ENCODE measurements around the gene PTPRE.

Gene PTPRE

GRCh38 chr10:127933271-127933670, 26.4 kb downstream of the PTPRE start:
- Histone ChIP-seq H3K4me3 (no peak overlapping the region), H3K27ac (no peak overlapping the region), H3K36me3 (no peaks in the 10 kb centered on the region), H3K4me1 (no peaks in the 10 kb centered on the region), H3K27me3 (peaks cover 0 to 4% of the 10 kb centered on the region in 2 donors), H3K9me3 (no peaks in the 10 kb centered on the region)
- no peak for DNase-seq
- TF ChIP-seq, protein P1, sequence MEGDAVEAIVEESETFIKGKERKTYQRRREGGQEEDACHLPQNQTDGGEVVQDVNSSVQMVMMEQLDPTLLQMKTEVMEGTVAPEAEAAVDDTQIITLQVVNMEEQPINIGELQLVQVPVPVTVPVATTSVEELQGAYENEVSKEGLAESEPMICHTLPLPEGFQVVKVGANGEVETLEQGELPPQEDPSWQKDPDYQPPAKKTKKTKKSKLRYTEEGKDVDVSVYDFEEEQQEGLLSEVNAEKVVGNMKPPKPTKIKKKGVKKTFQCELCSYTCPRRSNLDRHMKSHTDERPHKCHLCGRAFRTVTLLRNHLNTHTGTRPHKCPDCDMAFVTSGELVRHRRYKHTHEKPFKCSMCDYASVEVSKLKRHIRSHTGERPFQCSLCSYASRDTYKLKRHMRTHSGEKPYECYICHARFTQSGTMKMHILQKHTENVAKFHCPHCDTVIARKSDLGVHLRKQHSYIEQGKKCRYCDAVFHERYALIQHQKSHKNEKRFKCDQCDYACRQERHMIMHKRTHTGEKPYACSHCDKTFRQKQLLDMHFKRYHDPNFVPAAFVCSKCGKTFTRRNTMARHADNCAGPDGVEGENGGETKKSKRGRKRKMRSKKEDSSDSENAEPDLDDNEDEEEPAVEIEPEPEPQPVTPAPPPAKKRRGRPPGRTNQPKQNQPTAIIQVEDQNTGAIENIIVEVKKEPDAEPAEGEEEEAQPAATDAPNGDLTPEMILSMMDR (IDR thresholded peaks at IDR 0.05), result no peak
- intact Hi-C loops (cut with DNase I; ENCODE audit: low total_unique reads), result no loop called here

GRCh38 chr10:127934383-127934782, 27.5 kb downstream of the PTPRE start:
- DNase-seq, result no peak
- H3K4me1 ChIP-seq, result no peaks in the 10 kb centered on the region
- H3K27me3 ChIP-seq, result peaks cover 0 to 4% of the 10 kb centered on the region in 2 donors
- H3K27ac ChIP-seq, result no peak overlapping the region
- no peaks in the 10 kb centered on the region for H3K36me3 ChIP-seq
- TF ChIP-seq, protein P1 (IDR thresholded peaks at IDR 0.05), result no peak
- no peaks in the 10 kb centered on the region for H3K9me3 ChIP-seq
- H3K4me3 ChIP-seq, result no peak overlapping the region
- intact Hi-C loops (cut with DNase I; ENCODE audit: low total_unique reads), result no loop called here

- Histone ChIP-seq H3K36me3 (no peaks in the 10 kb centered on the region), H3K27ac (no peak overlapping the region), H3K27me3 (peaks cover 0 to 4% of the 10 kb centered on the region in 2 donors), H3K9me3 (no peaks in the 10 kb centered on the region), H3K4me1 (no peaks in the 10 kb centered on the region), H3K4me3 (no peak overlapping the region)
- intact Hi-C loops (cut with DNase I; ENCODE audit: low total_unique reads), result no loop called here
- TF ChIP-seq, protein P1 (IDR thresholded peaks at IDR 0.05), result no peak
- no peak for DNase-seq
Measured at GRCh38 chr10:127935071-127935561, 28.2 kb downstream of the PTPRE start.

GRCh38 chr10:127937069-127937468, 30.2 kb downstream of the PTPRE start:
- TF ChIP-seq, protein P1 (IDR thresholded peaks at IDR 0.05), result no peak
- intact Hi-C loops (cut with DNase I; ENCODE audit: low total_unique reads), result no loop called here
- H3K27me3 ChIP-seq, result peaks cover 0 to 4% of the 10 kb centered on the region in 2 donors
- no peak for DNase-seq
- no peak overlapping the region for H3K27ac ChIP-seq
- no peaks in the 10 kb centered on the region for H3K4me1 ChIP-seq
- H3K4me3 ChIP-seq, result no peak overlapping the region
- no peaks in the 10 kb centered on the region for H3K9me3 ChIP-seq
- no peaks in the 10 kb centered on the region for H3K36me3 ChIP-seq

- Histone ChIP-seq H3K27me3 (peaks cover 0 to 4% of the 10 kb centered on the region in 2 donors), H3K4me1 (no peaks in the 10 kb centered on the region), H3K36me3 (no peaks in the 10 kb centered on the region), H3K4me3 (no peak overlapping the region), H3K9me3 (no peaks in the 10 kb centered on the region), H3K27ac (no peak overlapping the region)
- no peak for DNase-seq
- intact Hi-C loops (cut with DNase I; ENCODE audit: low total_unique reads), result no loop called here
- TF ChIP-seq, protein P1 (IDR thresholded peaks at IDR 0.05), result no peak
Measured at GRCh38 chr10:127937915-127938463, 31.1 kb downstream of the PTPRE start.

All from tibial artery (tissue), 4 donors.